Adrenal gland (tissue), 5 donors: ENCODE measurements around the gene THBS2.

Experiments
- CTCF ChIP-seq, 6 experiments: fragments of 450-650 bp in 4 of 6; fragments of 200-600 bp in 2 of 6; sonication (generic) in 1 of 6; IDR thresholded peaks; 1 replicate in 5 of 6; 2 replicates in 1 of 6; pipeline versions ENCODE4 v1.5.1 to v1.8.0; 2016 to 2021; ENCODE audit warnings: antibody characterized with exemption in 6 of 6, mild to moderate bottlenecking in 2 of 6, moderate library complexity in 1 of 6
- POLR2A ChIP-seq, 2 donors: fragments of 450-650 bp; IDR thresholded peaks; one replicate each; pipeline ENCODE4 v1.6.1; 2017; ENCODE audit warnings: antibody characterized with exemption in 2 of 2, mild to moderate bottlenecking in 2 of 2, moderate library complexity in 1 of 2
- donor health status: DM: no; HTN: no; CAD: no.

GRCh38 chr6:169274781-169275180 is 21.1 kb upstream of the THBS2 start:
- TF ChIP-seq CTCF (IDR thresholded peaks at IDR 0.05), result no peak
- no peak for TF ChIP-seq POLR2A (IDR thresholded peaks at IDR 0.05)
